WTC11 (cell line): ENCODE measurements around the gene INTU. TPM values are rescaled to one million over a fixed set of nuclear protein-coding genes. Genes with fewer than 3 reads are reported as not detected.
A peak's percentile ranks its signal among the peaks of the same experiment; 100 is the strongest.

ENCODE experiments used
- ATAC-seq: fragments of 200-7000 bp; cut with Tn5 transposase; 2 replicates; pipeline ENCODE4 v1.10.0; 2021; ENCODE audit warnings: mild to moderate bottlenecking, moderate library complexity
- CTCF ChIA-PET: fragments of 300-600 bp; sonication (Branson Sonifier 250); formaldehyde crosslinking; loops from one replicate; lab custom pipeline; 2021; ENCODE audit warnings: antibody characterized with exemption; lab: Charles Lee
- POLR2A ChIA-PET: fragments of 350-600 bp; sonication (Branson Sonifier 250); formaldehyde crosslinking; loops from one replicate; lab custom pipeline; 2021; ENCODE audit warnings: antibody characterized with exemption; lab: Charles Lee
- DNase-seq: peaks from one replicate; pipeline ENCODE4 v3.0.0; 2021; ENCODE audit warnings: low spot score
- H3K27ac Mint-ChIP-seq: 2 replicates; pipeline ENCODE4 v1.8.0; 2021; ENCODE audit warnings: mixed read lengths
- H3K27me3 Mint-ChIP-seq: 2 replicates; pipeline ENCODE4 v1.8.0; 2021; ENCODE audit warnings: low read depth, mild to moderate bottlenecking, moderate library complexity, mixed read lengths
- H3K36me3 Mint-ChIP-seq: 2 replicates; pipeline ENCODE4 v1.8.0; 2021; ENCODE audit warnings: mixed read lengths
- H3K4me1 Mint-ChIP-seq: 2 replicates; pipeline ENCODE4 v1.8.0; 2022; ENCODE audit warnings: mixed read lengths
- H3K4me3 Mint-ChIP-seq: 2 replicates; pipeline ENCODE4 v1.8.0; 2021; ENCODE audit warnings: mild to moderate bottlenecking, moderate library complexity, mixed read lengths
- H3K9me3 Mint-ChIP-seq: 2 replicates; pipeline ENCODE4 v1.8.0; 2021; ENCODE audit warnings: mixed read lengths
- ATF1 ChIP-seq: sonication (generic); formaldehyde crosslinking; IDR thresholded peaks from 2 replicates; pipeline ENCODE4 v1.8.1; 2023; ENCODE audit warnings: mild to moderate bottlenecking, moderate library complexity, missing genetic modification reagents
- ATF2 ChIP-seq: sonication (generic); formaldehyde crosslinking; IDR thresholded peaks from 2 replicates; pipeline ENCODE4 v1.8.1; 2022; ENCODE audit warnings: low read depth, missing genetic modification reagents, borderline replicate concordance
- ESRRA ChIP-seq: sonication (generic); formaldehyde crosslinking; IDR thresholded peaks from 2 replicates; pipeline ENCODE4 v1.8.1; 2022; ENCODE audit warnings: mild to moderate bottlenecking, missing genetic modification reagents, borderline replicate concordance
- FOXK1 ChIP-seq: sonication (generic); formaldehyde crosslinking; IDR thresholded peaks from 2 replicates; pipeline ENCODE4 v1.8.0; 2022; ENCODE audit warnings: mild to moderate bottlenecking, moderate library complexity, missing genetic modification reagents
- MYBL2 ChIP-seq: sonication (generic); formaldehyde crosslinking; IDR thresholded peaks from 2 replicates; pipeline ENCODE4 v1.8.1; 2023; ENCODE audit warnings: mild to moderate bottlenecking, moderate library complexity, missing genetic modification reagents
- NFATC4 ChIP-seq: fragments of 250-450 bp; sonication (Bioruptor Pico); IDR thresholded peaks from 2 replicates; pipeline ENCODE4 v1.9.0; 2021; ENCODE audit warnings: mild to moderate bottlenecking
- NFE2L1 ChIP-seq: sonication (generic); formaldehyde crosslinking; IDR thresholded peaks from 2 replicates; pipeline ENCODE4 v1.8.1; 2023; ENCODE audit warnings: missing genetic modification reagents
- PREB ChIP-seq: sonication (generic); formaldehyde crosslinking; IDR thresholded peaks from 2 replicates; pipeline ENCODE4 v1.8.1; 2022; ENCODE audit warnings: mild to moderate bottlenecking, missing genetic modification reagents, moderate library complexity, borderline replicate concordance
- SMAD4 ChIP-seq: sonication (generic); formaldehyde crosslinking; IDR thresholded peaks from 2 replicates; pipeline ENCODE4 v1.8.0; 2022; ENCODE audit warnings: mild to moderate bottlenecking, missing genetic modification reagents
- STAT6 ChIP-seq: sonication (generic); formaldehyde crosslinking; conservative IDR thresholded peaks from 2 replicates; pipeline ENCODE4 v1.8.1; 2023; ENCODE audit warnings: mild to moderate bottlenecking, low read depth, missing genetic modification reagents, moderate library complexity
- TCF7 ChIP-seq: sonication (generic); formaldehyde crosslinking; IDR thresholded peaks from 2 replicates; pipeline ENCODE4 v1.8.0; 2022; ENCODE audit warnings: mild to moderate bottlenecking, low read depth, missing genetic modification reagents, moderate library complexity
- TEAD1 ChIP-seq: sonication (generic); formaldehyde crosslinking; IDR thresholded peaks from 2 replicates; pipeline ENCODE4 v1.8.0; 2022; ENCODE audit warnings: mild to moderate bottlenecking, missing genetic modification reagents
- TP53 ChIP-seq: sonication (generic); formaldehyde crosslinking; IDR thresholded peaks from 2 replicates; pipeline ENCODE4 v1.8.1; 2023; ENCODE audit warnings: mild to moderate bottlenecking, missing genetic modification reagents
- ZNF219 ChIP-seq: sonication (generic); formaldehyde crosslinking; IDR thresholded peaks from 2 replicates; pipeline ENCODE4 v1.8.0; 2023; ENCODE audit warnings: missing genetic modification reagents, mild to moderate bottlenecking, borderline replicate concordance
- ZNF396 ChIP-seq: fragments of 250-450 bp; sonication (Bioruptor Pico); IDR thresholded peaks from 2 replicates; pipeline ENCODE4 v1.8.0; 2021; ENCODE audit warnings: mild to moderate bottlenecking, moderate library complexity, borderline replicate concordance
- ZNF512 ChIP-seq: sonication (generic); formaldehyde crosslinking; IDR thresholded peaks from 2 replicates; pipeline ENCODE4 v1.8.1; 2022; ENCODE audit warnings: missing genetic modification reagents, borderline replicate concordance
- ZSCAN18 ChIP-seq: fragments of 250-450 bp; sonication (Bioruptor Pico); IDR thresholded peaks from 2 replicates; pipeline ENCODE4 v2.1.2; 2022; ENCODE audit warnings: mild to moderate bottlenecking, moderate library complexity
- total RNA-seq: library from RNA; stranded (reverse); gene quantifications from 3 replicates; pipeline ENCODE4 v1.2.3, GENCODE V29; 2021
- TF ChIP-seq, protein P1 (sequence below): sonication (generic); formaldehyde crosslinking; IDR thresholded peaks from 2 replicates; pipeline ENCODE4 v1.8.1; 2022; ENCODE audit warnings: mild to moderate bottlenecking, moderate library complexity, missing genetic modification reagents

The INTU gene
- total RNA-seq, 1 experiment from 2014 or later, result 15.0 TPM

DNA sequence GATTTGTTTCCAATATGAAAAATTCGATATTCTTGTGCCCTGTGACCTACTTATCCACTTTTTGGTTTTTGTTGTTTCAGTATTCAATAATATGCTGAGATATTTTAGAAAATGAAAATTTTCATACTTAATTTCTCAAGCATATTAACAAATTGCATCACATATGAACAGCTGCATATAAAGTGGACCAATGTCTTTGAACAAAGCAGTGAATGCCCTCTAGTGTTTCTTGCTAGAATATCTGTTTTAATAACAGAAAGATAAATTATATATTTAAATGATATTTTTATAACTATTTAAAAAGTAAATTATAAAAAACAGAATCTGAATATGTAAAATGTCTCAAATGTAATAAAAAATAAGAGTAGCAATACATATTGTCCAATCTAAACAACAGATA, 31.7 kb upstream of the INTU start:
- TF ChIP-seq ZNF219 (CRISPR knock-in tag), result no peak
- Mint-ChIP-seq H3K36me3 (no peaks in the 10 kb centered on the region), H3K4me3 (no peak overlapping the region), H3K27ac (no peak overlapping the region), H3K27me3 (no peaks in the 10 kb centered on the region), H3K4me1 (peaks cover 9% of the 10 kb centered on the region), H3K9me3 (no peaks in the 10 kb centered on the region)
- no peak for ATAC-seq
- ChIA-PET CTCF (interaction anchor here (0.5 to 5.0 kb wide), 2 partner anchors 14 to 134 kb away, joined by 4 to 27 read pairs; no protein-coding TSS in a partner anchor), POLR2A (no interaction called here)
- DNase-seq, result no peak

DNA sequence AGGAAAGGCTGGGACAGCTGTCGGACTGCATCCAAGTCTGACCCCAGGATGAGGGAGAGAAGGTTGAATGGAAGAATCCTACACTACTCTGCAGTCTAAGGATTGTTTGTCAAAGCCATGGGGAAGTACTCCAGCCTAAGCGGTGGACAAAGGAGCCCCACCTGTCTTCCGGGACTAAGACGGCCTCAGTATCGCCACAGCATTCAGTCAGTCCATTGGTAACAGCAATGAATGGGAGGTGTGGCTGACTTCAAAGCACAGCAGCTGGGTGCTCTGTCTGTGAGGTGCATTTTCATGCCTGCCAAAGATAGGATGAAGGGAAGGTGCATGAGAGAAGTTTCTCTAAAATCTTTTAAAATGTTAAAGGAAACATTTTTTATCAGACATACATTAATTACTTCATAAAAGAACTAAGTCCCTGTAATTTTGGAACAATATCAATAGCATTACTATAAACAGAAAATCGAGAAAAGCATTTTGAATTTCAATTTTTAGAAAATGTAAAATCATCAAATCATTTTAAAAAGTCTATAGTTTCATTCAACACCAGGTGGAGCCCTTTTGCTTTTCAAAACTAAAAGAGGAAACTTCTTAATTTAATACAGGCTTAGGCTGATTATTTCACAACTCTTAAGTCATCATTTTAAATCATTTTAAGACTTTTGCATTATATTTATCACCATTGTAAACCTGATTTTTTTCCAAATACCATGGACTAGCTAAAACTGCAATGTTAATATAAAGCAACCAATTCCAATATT, 27.6 kb upstream of the INTU start:
- DNase-seq (peak; percentile 69), ATAC-seq (peak; percentile 99)
- ChIA-PET POLR2A (no interaction called here), CTCF (interaction anchor here (1.2 to 5.0 kb wide), 4 partner anchors 18 to 276 kb away, joined by 3 to 27 read pairs (median 11); no protein-coding TSS in a partner anchor)
- Mint-ChIP-seq H3K4me3 (peak overlapping the region; percentile 53), H3K27ac (peak overlapping the region; percentile 96), H3K4me1 (peaks cover 38% of the 10 kb centered on the region), H3K9me3 (no peaks in the 10 kb centered on the region), H3K36me3 (no peaks in the 10 kb centered on the region), H3K27me3 (no peaks in the 10 kb centered on the region)
- TF ChIP-seq ESRRA (CRISPR knock-in tag) (no peak), NFATC4 (CRISPR knock-in tag) (no peak), ZNF396 (CRISPR knock-in tag) (no peak; the same call in 1 of the 2 replicates), TCF7 (CRISPR knock-in tag) (no peak), MYBL2 (no peak), ATF2 (CRISPR knock-in tag) (no peak), TEAD1 (CRISPR knock-in tag) (peak; percentile 40; the same call in 1 of the 2 replicates), PREB (no peak), STAT6 (no peak), TP53 (CRISPR knock-in tag) (no peak), FOXK1 (peak; percentile 61; the same call in 1 of the 2 replicates)
- TF ChIP-seq, protein P1, sequence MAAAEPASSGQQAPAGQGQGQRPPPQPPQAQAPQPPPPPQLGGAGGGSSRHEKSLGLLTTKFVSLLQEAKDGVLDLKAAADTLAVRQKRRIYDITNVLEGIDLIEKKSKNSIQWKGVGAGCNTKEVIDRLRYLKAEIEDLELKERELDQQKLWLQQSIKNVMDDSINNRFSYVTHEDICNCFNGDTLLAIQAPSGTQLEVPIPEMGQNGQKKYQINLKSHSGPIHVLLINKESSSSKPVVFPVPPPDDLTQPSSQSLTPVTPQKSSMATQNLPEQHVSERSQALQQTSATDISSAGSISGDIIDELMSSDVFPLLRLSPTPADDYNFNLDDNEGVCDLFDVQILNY (CRISPR knock-in tag), result no peak

- DNase-seq (no peak), ATAC-seq (no peak)
- H3K27ac Mint-ChIP-seq, result peak overlapping the region; percentile 48; the same call in 1 of the 2 replicates
- ChIA-PET CTCF (interaction anchor here (0.7 to 3.0 kb wide), 5 partner anchors 16 to 444 kb away, joined by 3 to 23 read pairs (median 6); no protein-coding TSS in a partner anchor), POLR2A (no interaction called here)
- H3K4me3 Mint-ChIP-seq, result no peak overlapping the region
- H3K36me3 Mint-ChIP-seq, result no peaks in the 10 kb centered on the region
- H3K4me1 Mint-ChIP-seq, result peaks cover 38% of the 10 kb centered on the region
- H3K9me3 Mint-ChIP-seq, result no peaks in the 10 kb centered on the region
- no peaks in the 10 kb centered on the region for H3K27me3 Mint-ChIP-seq
- TF ChIP-seq ZSCAN18 (no peak), TCF7 (CRISPR knock-in tag) (no peak), SMAD4 (no peak), ZNF512 (CRISPR knock-in tag) (no peak), NFE2L1 (CRISPR knock-in tag) (no peak), ATF1 (CRISPR knock-in tag) (no peak)
- TF ChIP-seq, protein P1 (CRISPR knock-in tag), result no peak
Observed at GRCh38 chr4:127606823-127607222, 25.9 kb upstream of the INTU start.
